Left ventricle myocardium inferior (tissue), 1 donor: ENCODE results near the gene PRR5L. TPM values are rescaled to one million over a fixed set of nuclear protein-coding genes. Genes with fewer than 3 reads are reported as not detected.

Source experiments
- DNase-seq: peaks from one replicate; pipeline ENCODE4 v3.0.0-alpha.2; 2020
- H3K27ac ChIP-seq: fragments of 200-600 bp; replicated peaks from 2 replicates; pipeline ENCODE4 v1.8.0; 2021
- H3K27me3 ChIP-seq: fragments of 200-600 bp; 2 replicates; pipeline ENCODE4 v1.8.0; 2021; ENCODE audit warnings: low read depth
- H3K36me3 ChIP-seq: fragments of 200-600 bp; 2 replicates; pipeline ENCODE4 v1.8.0; 2021
- H3K4me1 ChIP-seq: fragments of 200-600 bp; 2 replicates; pipeline ENCODE4 v1.8.0; 2021
- H3K4me3 ChIP-seq: fragments of 200-600 bp; 2 replicates; pipeline ENCODE4 v1.8.0; 2021; ENCODE audit warnings: mild to moderate bottlenecking, moderate library complexity
- H3K9me3 ChIP-seq: fragments of 200-600 bp; replicated peaks from 2 replicates; pipeline ENCODE4 v1.8.0; 2021
- CTCF ChIP-seq: fragments of 200-600 bp; IDR thresholded peaks from 2 replicates; pipeline ENCODE4 v1.8.0; 2021; ENCODE audit warnings: antibody characterized with exemption, mild to moderate bottlenecking, borderline replicate concordance
- intact Hi-C: fragments of 100-400 bp; cut with micrococcal nuclease; formaldehyde crosslinking; loops from one replicate; pipeline ENCODE4 v1.11.0; 2022
- total RNA-seq: library from RNA; stranded (reverse); fragmentation: NEBNext Ultra II Directional; extraction: Animal tissue kit (Norgen Biotek cat#: 25700); gene quantifications from one replicate; pipeline ENCODE4 v1.2.1, GENCODE V29; 2021
- donor health status: DM: no; HTN: yes; CAD: no; lungs with severe emphysema.

Gene PRR5L
- total RNA-seq, 1 donor from 2014 or later, result 1.3 TPM

- Histone ChIP-seq H3K9me3 (peaks cover 17% of the 10 kb centered on the region), H3K27me3 (peaks cover 29% of the 10 kb centered on the region), H3K4me1 (no peaks in the 10 kb centered on the region), H3K36me3 (peaks cover 7% of the 10 kb centered on the region), H3K4me3 (no peak overlapping the region), H3K27ac (no peak overlapping the region)
- DNase-seq, result no peak
- intact Hi-C loops, result no loop called here
- no peak for TF ChIP-seq CTCF
Measured at GRCh38 chr11:36253238-36253637, 42.9 kb upstream of the PRR5L start.

GRCh38 chr11:36254713-36255112 lies 41.4 kb upstream of the PRR5L start:
- H3K4me1 ChIP-seq, result peaks cover 9% of the 10 kb centered on the region
- DNase-seq, result no peak
- H3K9me3 ChIP-seq, result peaks cover 17% of the 10 kb centered on the region
- peaks cover 38% of the 10 kb centered on the region for H3K27me3 ChIP-seq
- intact Hi-C loops, result no loop called here
- peaks cover 7% of the 10 kb centered on the region for H3K36me3 ChIP-seq
- H3K4me3 ChIP-seq, result no peak overlapping the region
- H3K27ac ChIP-seq, result no peak overlapping the region
- no peak for TF ChIP-seq CTCF

GRCh38 chr11:36257351-36257750 lies 38.7 kb upstream of the PRR5L start:
- Histone ChIP-seq H3K9me3 (peaks cover 11% of the 10 kb centered on the region), H3K4me3 (no peak overlapping the region), H3K36me3 (peaks cover 7% of the 10 kb centered on the region), H3K27me3 (peaks cover 61% of the 10 kb centered on the region), H3K4me1 (peaks cover 9% of the 10 kb centered on the region), H3K27ac (no peak overlapping the region)
- intact Hi-C loops, result no loop called here
- no peak for DNase-seq
- TF ChIP-seq CTCF, result no peak

GRCh38 chr11:36258730-36259360 lies 37.2 kb upstream of the PRR5L start:
- peaks cover 7% of the 10 kb centered on the region for H3K36me3 ChIP-seq
- H3K4me3 ChIP-seq, result no peak overlapping the region
- H3K27me3 ChIP-seq, result peaks cover 73% of the 10 kb centered on the region
- intact Hi-C loops, result no loop called here
- no peak overlapping the region for H3K27ac ChIP-seq
- peak; percentile 32 for DNase-seq
- H3K9me3 ChIP-seq, result peaks cover 11% of the 10 kb centered on the region
- H3K4me1 ChIP-seq, result peaks cover 9% of the 10 kb centered on the region
- peak; percentile 66 for TF ChIP-seq CTCF

GRCh38 chr11:36261094-36261493 lies 35.0 kb upstream of the PRR5L start:
- H3K4me1 ChIP-seq, result peaks cover 9% of the 10 kb centered on the region
- DNase-seq, result no peak
- H3K27me3 ChIP-seq, result peaks cover 70% of the 10 kb centered on the region
- intact Hi-C loops, result no loop called here
- no peak overlapping the region for H3K4me3 ChIP-seq
- peaks cover 7% of the 10 kb centered on the region for H3K9me3 ChIP-seq
- TF ChIP-seq CTCF, result no peak
- H3K27ac ChIP-seq, result no peak overlapping the region
- H3K36me3 ChIP-seq, result peaks cover 5% of the 10 kb centered on the region
